Measurements from ENCODE around the gene BAZ2A. TPM values are rescaled to one million over a fixed set of nuclear protein-coding genes. Genes with fewer than 3 reads are reported as not detected.

Gene BAZ2A
- total and polyA plus RNA-seq, 3 donors from 2014 or later, result 134 to 316 (median 250) TPM

DNA sequence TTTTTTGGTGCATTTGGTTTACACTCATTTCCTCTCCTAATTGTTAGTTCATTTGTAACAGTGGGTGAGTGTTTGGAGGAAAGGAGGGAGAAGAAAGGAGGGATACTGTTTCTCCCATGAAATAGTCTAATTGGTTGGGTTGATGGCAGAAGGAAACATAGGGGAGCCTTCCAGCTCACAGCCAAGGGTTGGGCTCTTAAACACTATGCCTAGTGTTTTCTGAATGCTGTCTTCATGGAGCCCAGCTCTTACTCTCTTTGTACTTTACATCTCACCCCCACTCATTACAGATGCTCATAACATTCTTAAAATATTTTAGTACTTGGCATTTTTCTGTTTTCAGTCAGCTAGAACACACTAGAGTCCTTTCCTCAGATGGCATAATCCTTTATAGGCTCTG is 38.2 kb downstream of the BAZ2A start:
- H3K4me3 ChIP-seq, result no peak overlapping the region
- peaks cover 11% of the 10 kb centered on the region for H3K4me1 ChIP-seq
- no peaks in the 10 kb centered on the region for H3K9me3 ChIP-seq
- intact Hi-C loops (cut with DNase I; ENCODE audit: low total_unique reads), result no loop called here
- no peak for DNase-seq
- H3K27me3 ChIP-seq, result no peaks in the 10 kb centered on the region
- TF ChIP-seq POLR2A (IDR thresholded peaks at IDR 0.05), result no peak
- TF ChIP-seq, protein P1, sequence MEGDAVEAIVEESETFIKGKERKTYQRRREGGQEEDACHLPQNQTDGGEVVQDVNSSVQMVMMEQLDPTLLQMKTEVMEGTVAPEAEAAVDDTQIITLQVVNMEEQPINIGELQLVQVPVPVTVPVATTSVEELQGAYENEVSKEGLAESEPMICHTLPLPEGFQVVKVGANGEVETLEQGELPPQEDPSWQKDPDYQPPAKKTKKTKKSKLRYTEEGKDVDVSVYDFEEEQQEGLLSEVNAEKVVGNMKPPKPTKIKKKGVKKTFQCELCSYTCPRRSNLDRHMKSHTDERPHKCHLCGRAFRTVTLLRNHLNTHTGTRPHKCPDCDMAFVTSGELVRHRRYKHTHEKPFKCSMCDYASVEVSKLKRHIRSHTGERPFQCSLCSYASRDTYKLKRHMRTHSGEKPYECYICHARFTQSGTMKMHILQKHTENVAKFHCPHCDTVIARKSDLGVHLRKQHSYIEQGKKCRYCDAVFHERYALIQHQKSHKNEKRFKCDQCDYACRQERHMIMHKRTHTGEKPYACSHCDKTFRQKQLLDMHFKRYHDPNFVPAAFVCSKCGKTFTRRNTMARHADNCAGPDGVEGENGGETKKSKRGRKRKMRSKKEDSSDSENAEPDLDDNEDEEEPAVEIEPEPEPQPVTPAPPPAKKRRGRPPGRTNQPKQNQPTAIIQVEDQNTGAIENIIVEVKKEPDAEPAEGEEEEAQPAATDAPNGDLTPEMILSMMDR (IDR thresholded peaks at IDR 0.05), result no peak
- no peak overlapping the region for H3K27ac ChIP-seq
- H3K36me3 ChIP-seq (ENCODE audit: low read depth, missing control alignments), result no peaks in the 10 kb centered on the region

DNA sequence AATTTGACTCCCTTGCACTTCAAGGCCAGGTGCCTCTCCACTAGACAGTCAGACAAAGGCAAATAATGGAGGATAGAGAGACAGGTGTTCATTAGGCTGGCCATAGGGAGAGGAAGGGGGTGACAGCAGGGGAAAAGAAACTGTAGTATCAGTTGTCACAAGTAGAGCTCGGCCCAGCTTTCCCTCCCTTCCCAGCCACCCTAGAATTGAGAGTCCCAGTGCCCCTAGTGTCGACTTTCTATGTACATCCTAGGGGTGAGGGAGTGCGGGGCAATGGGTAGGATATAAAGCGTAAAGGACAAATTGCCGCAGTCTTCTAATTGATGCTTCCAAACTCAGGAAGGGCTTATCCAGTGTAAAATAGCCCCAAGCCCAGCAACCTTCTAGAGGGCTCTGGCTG is 39.0 kb downstream of the BAZ2A start:
- no peak for TF ChIP-seq POLR2A (IDR thresholded peaks at IDR 0.05)
- TF ChIP-seq, protein P1 (IDR thresholded peaks at IDR 0.05), result no peak
- no peak overlapping the region for H3K27ac ChIP-seq
- intact Hi-C loops (cut with DNase I; ENCODE audit: low total_unique reads), result no loop called here
- no peaks in the 10 kb centered on the region for H3K27me3 ChIP-seq
- no peak for DNase-seq
- H3K4me3 ChIP-seq, result no peak overlapping the region
- 68 to 73% methylated on average over 5 of the region's 5 CpGs for WGBS, 2 donors
- H3K36me3 ChIP-seq (ENCODE audit: low read depth, missing control alignments), result no peaks in the 10 kb centered on the region
- peaks cover 11% of the 10 kb centered on the region for H3K4me1 ChIP-seq
- no peaks in the 10 kb centered on the region for H3K9me3 ChIP-seq

GRCh38 chr12:56590237-56590830 is 39.8 kb downstream of the BAZ2A start:
- 53 to 60% methylated on average over 3 of the region's 3 CpGs for WGBS, 2 donors
- Histone ChIP-seq H3K4me3 (no peak overlapping the region), H3K27me3 (no peaks in the 10 kb centered on the region), H3K9me3 (no peaks in the 10 kb centered on the region), H3K36me3 (ENCODE audit: low read depth, missing control alignments) (no peaks in the 10 kb centered on the region), H3K27ac (peak overlapping the region in 1 of 2 donors; percentile 59), H3K4me1 (peaks cover 11% of the 10 kb centered on the region)
- TF ChIP-seq, protein P1 (IDR thresholded peaks at IDR 0.05), result peak in 1 of 3 experiments; percentile 16
- no peak for TF ChIP-seq POLR2A (IDR thresholded peaks at IDR 0.05)
- intact Hi-C loops (cut with DNase I; ENCODE audit: low total_unique reads), result no loop called here
- DNase-seq, result peak; percentile 43

DNA sequence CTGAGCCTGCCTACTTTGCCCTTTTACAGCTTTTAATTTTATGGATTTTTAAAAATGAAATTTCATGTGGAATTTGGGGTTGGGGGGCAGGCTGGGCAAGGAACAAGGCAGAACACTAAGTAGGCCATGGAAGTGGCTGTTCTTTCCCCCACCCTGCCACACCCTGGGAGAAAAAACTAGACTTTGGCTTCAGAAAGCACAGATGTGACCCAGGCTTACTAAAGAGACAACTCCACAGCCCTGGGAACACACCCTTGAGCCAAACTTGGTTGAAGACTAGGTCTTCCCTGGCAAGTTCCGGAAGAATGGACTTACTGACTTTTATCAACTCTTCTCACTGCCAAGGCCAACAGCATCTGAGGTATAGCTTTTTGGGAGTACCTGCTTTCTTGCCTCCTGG is 40.3 kb downstream of the BAZ2A start:
- Histone ChIP-seq H3K9me3 (no peaks in the 10 kb centered on the region), H3K4me3 (no peak overlapping the region), H3K4me1 (peaks cover 11% of the 10 kb centered on the region), H3K27me3 (no peaks in the 10 kb centered on the region), H3K36me3 (ENCODE audit: low read depth, missing control alignments) (no peaks in the 10 kb centered on the region), H3K27ac (peak overlapping the region in 1 of 2 donors; percentile 59)
- no peak for DNase-seq
- TF ChIP-seq POLR2A (IDR thresholded peaks at IDR 0.05), result no peak
- TF ChIP-seq, protein P1 (IDR thresholded peaks at IDR 0.05), result no peak
- WGBS, 2 donors, result 65 to 71% methylated on average over 1 of the region's 1 CpG
- intact Hi-C loops (cut with DNase I; ENCODE audit: low total_unique reads), result no loop called here

GRCh38 chr12:56585098-56585497 is 45.0 kb downstream of the BAZ2A start:
- no peak for DNase-seq
- peaks cover 14% of the 10 kb centered on the region for H3K4me1 ChIP-seq
- intact Hi-C loops (cut with DNase I; ENCODE audit: low total_unique reads), result no loop called here
- H3K9me3 ChIP-seq, result no peaks in the 10 kb centered on the region
- no peak for TF ChIP-seq POLR2A (IDR thresholded peaks at IDR 0.05)
- TF ChIP-seq, protein P1 (IDR thresholded peaks at IDR 0.05), result no peak
- H3K27ac ChIP-seq, result no peak overlapping the region
- H3K27me3 ChIP-seq, result no peaks in the 10 kb centered on the region
- H3K36me3 ChIP-seq (ENCODE audit: low read depth, missing control alignments), result no peaks in the 10 kb centered on the region
- 90 to 97% methylated on average over 4 of the region's 4 CpGs for WGBS, 2 donors
- H3K4me3 ChIP-seq, result no peak overlapping the region
